A673 (cell line): ENCODE data around the gene ANKS1B. TPM values are rescaled to one million over a fixed set of nuclear protein-coding genes. Genes with fewer than 3 reads are reported as not detected.
"Not testable (repeated sequence)": the region's sequence is repeated elsewhere in the genome, so short reads cannot be mapped to it uniquely, and the experiment has no call there.

ENCODE experiments used
- BruUV-seq: library from RNA; stranded (reverse); fragments of 400-500 nt; replicated peaks from 2 replicates; lab custom pipeline; 2021; lab: Mats Ljungman, UMichigan
- CTCF ChIA-PET: fragments of 300-600 bp; sonication (Branson Sonifier 250); formaldehyde crosslinking; loops from one replicate; lab custom pipeline; 2022; ENCODE audit warnings: antibody characterized with exemption; lab: Charles Lee
- POLR2A ChIA-PET: fragments of 300-600 bp; sonication (Branson Sonifier 250); formaldehyde crosslinking; loops from one replicate; lab custom pipeline; 2022; ENCODE audit warnings: antibody characterized with exemption; ENCODE audit not compliant: low non-redundant PET; lab: Charles Lee
- DNase-seq: peaks from one replicate; pipeline ENCODE4 v3.0.0-alpha.2; 2015; ENCODE audit warnings: low spot score
- H3K27ac ChIP-seq: fragments of 200-600 bp; sonication (generic); 2 replicates; pipeline ENCODE4 v1.5.1; 2016; ENCODE audit warnings: mixed run types, low read depth, mild to moderate bottlenecking, mixed read lengths, antibody characterized with exemption, low read length; ENCODE audit not compliant: poor library complexity, severe bottlenecking
- H3K27me3 ChIP-seq: fragments of 200-600 bp; sonication (generic); replicated peaks from 2 replicates; pipeline ENCODE4 v1.6.1; 2017; ENCODE audit warnings: mixed run types, low read depth, mild to moderate bottlenecking, mixed read lengths, antibody characterized with exemption, low read length; ENCODE audit not compliant: insufficient read depth, poor library complexity
- H3K36me3 ChIP-seq: fragments of 200-600 bp; sonication (generic); 2 replicates; pipeline ENCODE4 v1.6.1; 2016; ENCODE audit warnings: mixed run types, mild to moderate bottlenecking, mixed read lengths, antibody characterized with exemption, low read length; ENCODE audit not compliant: insufficient read depth, poor library complexity, severe bottlenecking
- H3K4me1 ChIP-seq: fragments of 200-600 bp; sonication (generic); 2 replicates; pipeline ENCODE4 v1.6.1; 2017; ENCODE audit warnings: mixed run types, mild to moderate bottlenecking, mixed read lengths, antibody characterized with exemption, low read length; ENCODE audit not compliant: insufficient read depth, poor library complexity, severe bottlenecking
- H3K4me3 ChIP-seq: fragments of 200-600 bp; sonication (generic); 2 replicates; pipeline ENCODE4 v1.5.1; 2016; ENCODE audit warnings: low read depth, mixed run types, mild to moderate bottlenecking, mixed read lengths, low read length; ENCODE audit not compliant: poor library complexity, severe bottlenecking
- H3K9me3 ChIP-seq: fragments of 200-600 bp; sonication (generic); 2 replicates; pipeline ENCODE4 v1.6.1; 2016; ENCODE audit warnings: mixed run types, low read depth, mild to moderate bottlenecking, mixed read lengths, antibody characterized with exemption, low read length; ENCODE audit not compliant: poor library complexity, severe bottlenecking
- EZH2 ChIP-seq: fragments of 200-600 bp; sonication (generic); IDR thresholded peaks from 2 replicates; pipeline ENCODE4 v1.6.1; 2017; ENCODE audit warnings: borderline replicate concordance, low read depth, mild to moderate bottlenecking, mixed read lengths, antibody characterized with exemption, low read length; ENCODE audit not compliant: poor library complexity, severe bottlenecking
- intact Hi-C: fragments of 100-400 bp; cut with micrococcal nuclease; formaldehyde crosslinking; loops from one replicate; pipeline ENCODE4 v1.10.0; 2022; ENCODE audit not compliant: unreplicated experiment
- total RNA-seq: library from RNA; stranded (reverse); gene quantifications from 2 replicates; pipeline ENCODE4 v1.2.3, GENCODE V29; 2021
- TF ChIP-seq, protein P1 (sequence below): fragments of 300-800, 200-600 bp; sonication (generic); conservative IDR thresholded peaks from 2 replicates; pipeline ENCODE4 v1.5.1; 2017; ENCODE audit warnings: low read depth, mild to moderate bottlenecking, antibody characterized with exemption, low read length, moderate library complexity, mixed read lengths

ANKS1B gene
- total RNA-seq, 1 experiment from 2014 or later = 0.99 TPM

DNA sequence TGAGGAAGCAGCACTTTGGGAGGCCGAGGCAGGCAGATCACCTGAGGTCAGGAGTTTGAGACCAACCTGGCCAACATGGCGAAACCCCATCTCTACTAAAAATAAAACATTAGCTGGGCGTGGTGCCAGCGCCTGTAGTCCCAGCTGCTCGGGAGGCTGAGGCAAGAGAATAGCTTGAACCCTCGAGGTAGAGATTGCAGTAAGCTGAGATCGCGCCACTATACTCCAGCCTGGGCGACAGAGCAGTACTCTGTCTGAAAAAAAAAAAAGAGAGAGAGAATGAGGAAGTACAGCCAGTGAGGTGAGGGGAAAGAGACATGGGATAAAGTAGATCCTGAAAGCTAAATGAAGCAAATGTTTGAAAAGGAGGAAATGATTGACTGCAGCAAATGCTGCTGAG lies 21.1 kb upstream of the ANKS1B start:
- DNase-seq, CTCF ChIA-PET, H3K36me3 ChIP-seq, BruUV-seq, H3K9me3 ChIP-seq, H3K27me3 ChIP-seq, H3K4me3 ChIP-seq, intact Hi-C loops, H3K27ac ChIP-seq, POLR2A ChIA-PET, H3K4me1 ChIP-seq: not testable (repeated sequence)

DNA sequence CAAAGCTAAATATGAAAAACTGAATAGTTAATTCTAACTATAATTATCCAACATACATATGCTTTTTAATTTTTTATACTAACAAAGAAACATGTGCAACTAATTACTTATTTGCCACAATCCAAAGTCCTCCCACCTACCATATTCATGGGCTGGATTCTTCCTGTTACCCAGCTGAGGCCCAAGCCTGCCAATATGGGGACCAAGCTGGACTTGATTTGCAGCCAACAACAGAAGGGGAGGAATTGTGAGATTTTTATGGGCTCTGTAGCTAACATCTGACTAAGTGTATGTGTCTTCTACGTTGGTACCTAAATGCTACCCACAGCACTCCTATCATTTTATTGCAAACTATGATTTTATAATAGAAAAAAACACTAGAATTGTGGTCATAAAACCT lies 13.1 kb upstream of the ANKS1B start:
- TF ChIP-seq, protein P1, sequence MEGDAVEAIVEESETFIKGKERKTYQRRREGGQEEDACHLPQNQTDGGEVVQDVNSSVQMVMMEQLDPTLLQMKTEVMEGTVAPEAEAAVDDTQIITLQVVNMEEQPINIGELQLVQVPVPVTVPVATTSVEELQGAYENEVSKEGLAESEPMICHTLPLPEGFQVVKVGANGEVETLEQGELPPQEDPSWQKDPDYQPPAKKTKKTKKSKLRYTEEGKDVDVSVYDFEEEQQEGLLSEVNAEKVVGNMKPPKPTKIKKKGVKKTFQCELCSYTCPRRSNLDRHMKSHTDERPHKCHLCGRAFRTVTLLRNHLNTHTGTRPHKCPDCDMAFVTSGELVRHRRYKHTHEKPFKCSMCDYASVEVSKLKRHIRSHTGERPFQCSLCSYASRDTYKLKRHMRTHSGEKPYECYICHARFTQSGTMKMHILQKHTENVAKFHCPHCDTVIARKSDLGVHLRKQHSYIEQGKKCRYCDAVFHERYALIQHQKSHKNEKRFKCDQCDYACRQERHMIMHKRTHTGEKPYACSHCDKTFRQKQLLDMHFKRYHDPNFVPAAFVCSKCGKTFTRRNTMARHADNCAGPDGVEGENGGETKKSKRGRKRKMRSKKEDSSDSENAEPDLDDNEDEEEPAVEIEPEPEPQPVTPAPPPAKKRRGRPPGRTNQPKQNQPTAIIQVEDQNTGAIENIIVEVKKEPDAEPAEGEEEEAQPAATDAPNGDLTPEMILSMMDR = no peak
- no peak for TF ChIP-seq EZH2
- CTCF ChIA-PET = no interaction called here
- no peaks in the 10 kb centered on the region for H3K4me1 ChIP-seq

DNA sequence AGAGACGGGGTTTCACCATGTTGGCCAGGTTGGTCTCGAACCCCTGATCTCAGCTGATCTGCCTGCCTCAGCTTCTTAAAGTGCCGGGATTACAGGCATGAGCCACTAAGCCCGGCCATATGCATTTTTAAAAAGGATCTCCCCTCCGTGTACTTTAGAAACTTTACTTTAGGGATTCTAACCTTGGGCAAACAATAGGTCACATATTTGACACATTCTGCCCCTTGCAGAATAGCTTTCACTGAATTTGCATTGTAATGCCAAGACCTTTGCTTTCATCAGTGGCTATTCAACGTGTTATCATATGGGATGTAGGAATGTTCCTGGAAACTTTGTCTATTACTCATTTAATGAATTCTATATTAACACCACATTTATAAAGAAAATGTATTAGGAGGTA lies 11.4 kb upstream of the ANKS1B start:
- Histone ChIP-seq H3K9me3 (no peaks in the 10 kb centered on the region), H3K4me1 (no peaks in the 10 kb centered on the region), H3K27me3 (peaks cover 4% of the 10 kb centered on the region), H3K4me3 (no peak overlapping the region), H3K27ac (no peak overlapping the region), H3K36me3 (no peaks in the 10 kb centered on the region)
- ChIA-PET CTCF (no interaction called here), POLR2A (no interaction called here)
- no TSS peak for BruUV-seq
- intact Hi-C loops = no loop called here
- TF ChIP-seq EZH2 = no peak
- TF ChIP-seq, protein P1 = no peak
- DNase-seq = no peak

More for the DNA sequence above, 13.1 kb upstream of the ANKS1B start:
- BruUV-seq = no TSS peak
- Histone ChIP-seq H3K36me3 (no peaks in the 10 kb centered on the region), H3K4me3 (no peak overlapping the region), H3K9me3 (no peaks in the 10 kb centered on the region), H3K27ac (no peak overlapping the region), H3K27me3 (no peaks in the 10 kb centered on the region)
- intact Hi-C loops = no loop called here
- DNase-seq = no peak
- POLR2A ChIA-PET = interaction anchor here (0.6 kb wide), 1 partner anchor 705 kb away, joined by 16 read pairs; no protein-coding TSS in a partner anchor

DNA sequence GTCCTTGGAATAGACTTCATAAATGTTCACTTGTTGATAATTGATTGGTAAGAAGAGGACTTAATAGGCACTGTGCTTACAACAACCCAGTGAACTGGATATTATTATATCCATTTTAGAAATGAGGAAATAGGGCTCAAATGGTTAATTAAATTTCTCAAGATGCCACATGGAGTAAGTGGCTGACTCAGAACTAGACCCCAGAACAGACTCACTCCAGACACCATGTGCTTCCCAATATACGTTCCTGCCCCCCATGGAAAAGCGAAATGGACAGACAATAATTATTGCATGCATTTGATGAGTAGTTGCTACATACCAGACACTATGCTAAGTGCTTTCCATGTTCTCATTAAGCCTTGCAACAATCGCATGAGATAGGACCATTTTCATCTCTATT lies 895 bp upstream of the ANKS1B start:
- DNase-seq = no peak
- no peaks in the 10 kb centered on the region for H3K36me3 ChIP-seq
- intact Hi-C loops = no loop called here
- H3K27me3 ChIP-seq = peaks cover 48% of the 10 kb centered on the region
- POLR2A ChIA-PET = no interaction called here
- no peak for TF ChIP-seq EZH2
- TF ChIP-seq, protein P1 = no peak
- H3K27ac ChIP-seq = no peak overlapping the region
- CTCF ChIA-PET = no interaction called here
- peaks cover 11% of the 10 kb centered on the region for H3K4me1 ChIP-seq
- H3K4me3 ChIP-seq = peak overlapping the region; percentile 45
- no peaks in the 10 kb centered on the region for H3K9me3 ChIP-seq
- BruUV-seq = no TSS peak
